Skin epidermis (tissue), 12 donors: ENCODE measurements around the gene ZBTB16.
"Not testable (repeated sequence)": the region's sequence is repeated elsewhere in the genome, so short reads cannot be mapped to it uniquely, and the experiment has no call there.

Experiments
- H3K27ac ChIP-seq, 21 experiments: fragments of 200-600 bp; sonication (generic) in 11 of 21; one replicate each; pipeline ENCODE4 v1.5.0; 2020; ENCODE audit warnings: mild to moderate bottlenecking in 3 of 21, inconsistent platforms in 2 of 21, moderate library complexity in 2 of 21
- H3K4me3 ChIP-seq, 7 experiments: fragments of 200-600 bp; sonication (generic) in 2 of 7; one replicate each; pipeline ENCODE4 v1.5.0; 2020; ENCODE audit warnings: inconsistent platforms in 2 of 7, mild to moderate bottlenecking in 2 of 7, moderate library complexity in 1 of 7

ZBTB16 gene

GRCh38 chr11:114039551-114039950 lies 20.0 kb upstream of the ZBTB16 start:
- Histone ChIP-seq H3K4me3 (no peak overlapping the region), H3K27ac (no peak overlapping the region)

DNA sequence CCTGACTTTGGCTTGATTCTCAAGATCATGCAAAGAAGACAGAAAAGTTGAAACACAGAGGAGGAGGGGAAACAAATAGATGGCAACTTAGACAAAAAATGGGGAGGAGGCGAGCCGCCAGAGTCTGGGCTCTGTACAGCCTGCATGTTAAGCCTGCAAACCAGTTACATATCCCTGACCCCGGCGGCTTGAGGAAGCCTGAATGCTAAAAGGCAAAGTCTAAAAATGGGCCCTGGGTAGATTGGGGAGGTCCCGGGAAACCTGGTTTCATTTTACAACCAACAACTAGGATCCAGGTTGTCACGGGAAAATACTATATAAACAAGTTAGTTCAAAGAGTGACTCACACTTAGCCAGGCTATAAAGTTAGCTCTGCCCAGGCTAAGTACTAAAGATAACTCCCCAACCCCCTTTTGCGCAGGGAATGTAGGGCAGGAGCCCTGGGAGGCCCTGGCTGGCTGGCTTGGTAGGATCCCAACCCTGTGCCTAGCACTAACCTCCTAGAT lies 18.8 kb upstream of the ZBTB16 start:
- H3K27ac ChIP-seq: no peak overlapping the region
- no peak overlapping the region for H3K4me3 ChIP-seq

- no peak overlapping the region for H3K4me3 ChIP-seq
- H3K27ac ChIP-seq: no peak overlapping the region
These were observed 17.3 kb upstream of the ZBTB16 start for GRCh38 chr11:114042234-114042633.

GRCh38 chr11:114044042-114044871 lies 15.3 kb upstream of the ZBTB16 start:
- Histone ChIP-seq H3K4me3 (no peak overlapping the region), H3K27ac (no peak overlapping the region)

- no peak overlapping the region for H3K4me3 ChIP-seq
- no peak overlapping the region for H3K27ac ChIP-seq
These were observed 12.2 kb upstream of the ZBTB16 start for GRCh38 chr11:114047327-114047726.

GRCh38 chr11:114049050-114049449 lies 10.5 kb upstream of the ZBTB16 start:
- Histone ChIP-seq H3K27ac (no peak overlapping the region), H3K4me3 (no peak overlapping the region)

DNA sequence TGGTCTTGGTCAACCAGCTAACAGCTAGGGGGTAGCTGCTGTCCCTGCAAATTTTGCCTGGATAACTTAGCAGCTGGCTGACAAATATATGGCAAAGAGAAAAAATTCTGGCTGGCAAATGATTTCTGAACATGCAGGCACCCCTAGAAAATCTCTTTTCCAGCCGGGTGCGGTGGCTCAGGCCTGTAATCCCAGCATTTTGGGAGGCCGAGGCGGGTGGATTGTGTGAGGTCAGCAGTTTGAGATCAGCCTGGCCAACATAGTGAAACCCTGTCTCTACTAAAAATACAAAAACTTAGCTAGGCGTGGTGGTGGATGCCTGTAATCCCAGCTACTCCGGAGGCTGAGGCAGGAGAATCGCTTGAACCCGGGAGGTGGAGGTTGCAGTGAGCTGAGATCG lies 9.7 kb upstream of the ZBTB16 start:
- H3K27ac ChIP-seq: not testable (repeated sequence)

GRCh38 chr11:114050258-114050927 lies 9.1 kb upstream of the ZBTB16 start:
- H3K4me3 ChIP-seq: no peak overlapping the region
- H3K27ac ChIP-seq: no peak overlapping the region

More for the DNA sequence above, 9.7 kb upstream of the ZBTB16 start:
- H3K4me3 ChIP-seq: not testable (repeated sequence)

- Histone ChIP-seq H3K27ac (no peak overlapping the region), H3K4me3 (no peak overlapping the region)
These were observed 8.0 kb upstream of the ZBTB16 start for GRCh38 chr11:114051558-114051957.

- H3K27ac ChIP-seq: peak overlapping the region in 1 of 21 experiments; percentile 24
These were observed 7.4 kb upstream of the ZBTB16 start for GRCh38 chr11:114052160-114052559.

DNA sequence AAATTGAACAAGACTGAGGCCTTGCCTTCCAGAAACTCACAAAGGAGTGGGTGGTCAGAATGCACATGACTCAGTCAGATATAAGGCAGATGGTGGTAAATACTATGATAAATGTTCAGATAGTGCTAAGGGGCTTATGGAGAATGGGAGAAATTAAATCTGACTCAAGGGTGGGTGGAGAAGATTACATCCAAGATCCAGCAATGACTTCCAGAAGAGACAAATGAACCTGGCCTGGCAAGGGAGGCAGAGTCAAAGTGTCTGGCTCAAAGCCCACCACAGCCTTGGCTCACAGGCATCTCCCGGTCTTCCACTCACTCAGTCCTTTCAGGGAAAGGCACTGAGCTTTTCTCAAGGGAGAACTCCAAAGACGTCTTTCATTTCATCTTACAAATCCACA lies 6.1 kb upstream of the ZBTB16 start:
- no peak overlapping the region for H3K27ac ChIP-seq

More at GRCh38 chr11:114052160-114052559, 7.4 kb upstream of the ZBTB16 start:
- no peak overlapping the region for H3K4me3 ChIP-seq

DNA sequence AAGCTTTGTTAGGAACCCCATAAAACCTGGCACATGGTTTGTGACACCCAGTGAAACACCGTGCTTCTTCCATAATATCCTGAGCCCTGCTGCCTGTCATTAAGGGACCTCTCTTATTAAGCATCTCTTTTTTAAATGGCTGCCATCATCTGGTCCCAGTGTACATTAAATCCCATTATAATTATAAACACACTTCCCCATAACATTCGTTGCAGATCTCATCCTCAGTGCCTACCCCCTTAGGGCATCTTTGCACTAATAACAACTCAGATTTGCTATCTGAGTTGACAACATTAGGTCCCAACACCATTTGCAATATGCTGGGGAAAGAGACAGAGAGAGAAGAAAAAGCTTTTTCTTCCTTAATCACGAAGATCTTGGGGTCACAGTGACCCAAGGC lies 4.7 kb upstream of the ZBTB16 start:
- no peak overlapping the region for H3K4me3 ChIP-seq
- H3K27ac ChIP-seq: no peak overlapping the region

More for the DNA sequence above, 6.1 kb upstream of the ZBTB16 start:
- no peak overlapping the region for H3K4me3 ChIP-seq

DNA sequence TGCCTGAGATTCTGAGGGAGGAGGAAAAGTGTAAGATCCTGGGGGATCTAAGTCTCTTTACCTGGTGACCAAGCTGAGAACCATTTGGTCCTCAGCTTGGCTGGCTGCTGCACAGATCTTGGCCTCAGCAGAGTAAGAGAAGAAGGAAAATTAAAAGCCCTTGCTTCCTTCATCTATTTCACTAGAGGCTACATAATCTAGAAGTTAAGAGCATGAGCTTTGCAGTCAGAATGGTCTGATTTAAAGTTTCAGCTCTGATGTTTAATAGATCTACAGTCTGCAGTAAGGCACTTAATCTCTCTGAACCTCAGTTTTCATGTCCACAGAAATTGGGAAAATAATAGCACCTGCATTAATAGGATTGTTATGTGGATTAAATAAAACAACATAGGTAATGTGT lies 3.1 kb upstream of the ZBTB16 start:
- Histone ChIP-seq H3K27ac (no peak overlapping the region), H3K4me3 (no peak overlapping the region)

DNA sequence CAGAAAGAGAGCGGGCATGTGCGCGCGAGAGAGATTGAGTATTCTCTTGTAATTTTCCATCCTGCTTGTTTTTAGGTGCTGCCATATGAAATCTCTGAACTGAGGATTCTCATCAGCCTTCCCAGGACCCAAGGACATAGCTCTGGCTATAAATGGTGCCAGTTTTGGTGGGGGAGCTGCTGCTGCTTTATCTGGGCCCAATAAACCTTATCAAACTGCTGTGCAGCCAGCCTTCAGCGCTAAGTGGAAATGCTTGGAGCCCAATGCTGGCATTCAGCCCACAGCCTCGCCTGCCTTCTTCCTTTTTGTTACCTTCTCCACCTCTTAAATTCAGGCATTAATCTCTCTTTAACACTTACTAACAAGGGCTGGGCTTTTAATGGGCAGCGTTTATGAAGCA lies 2.4 kb upstream of the ZBTB16 start:
- Histone ChIP-seq H3K4me3 (no peak overlapping the region), H3K27ac (no peak overlapping the region)

DNA sequence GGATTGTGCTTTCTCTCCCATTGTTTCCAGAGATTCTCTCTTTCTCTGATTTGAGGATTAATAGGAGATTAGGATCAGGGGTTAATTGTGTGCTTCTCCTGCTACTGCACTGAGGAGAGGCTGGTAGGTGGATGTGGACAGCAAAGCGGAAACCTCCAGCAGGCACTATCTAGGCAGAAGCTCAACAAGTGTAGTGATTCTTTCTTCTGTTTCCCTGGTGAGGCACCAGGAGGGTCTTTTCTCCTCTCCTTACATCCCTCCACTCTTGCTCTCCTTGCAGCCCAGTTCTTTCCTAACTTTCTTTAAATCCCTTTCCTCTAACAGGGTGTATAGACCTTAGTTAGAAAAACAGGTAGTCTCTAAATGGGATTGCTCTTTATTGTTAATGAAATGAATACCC lies 1.9 kb upstream of the ZBTB16 start:
- Histone ChIP-seq H3K27ac (no peak overlapping the region), H3K4me3 (no peak overlapping the region)

GRCh38 chr11:114058026-114058706 lies 1.3 kb upstream of the ZBTB16 start:
- Histone ChIP-seq H3K27ac (peak overlapping the region in 1 of 21 experiments; percentile 77), H3K4me3 (peak overlapping the region in 1 of 7 experiments; percentile 66)

DNA sequence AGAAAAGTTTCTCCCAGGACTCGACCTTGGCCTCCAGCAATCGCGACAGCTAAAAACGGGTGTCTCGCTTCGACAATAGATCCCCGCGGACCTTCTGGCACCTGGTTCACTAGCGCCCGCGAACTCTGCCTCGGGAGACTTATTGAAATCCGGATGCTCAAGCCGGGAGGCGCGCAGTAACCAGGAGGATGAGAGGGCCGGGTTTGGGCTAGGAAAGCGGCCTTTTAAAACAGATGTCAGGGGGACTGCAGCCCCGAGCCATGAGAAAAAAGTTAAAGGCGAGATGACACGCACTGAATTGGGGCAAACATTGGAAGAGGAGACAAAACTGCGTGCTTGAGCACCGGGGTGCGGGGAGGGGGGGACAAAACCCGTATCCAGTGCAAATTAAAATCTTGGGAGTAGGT lies 637 bp upstream of the ZBTB16 start:
- H3K27ac ChIP-seq: peak overlapping the region in 9 of 21 experiments; percentile 2 to 94 (median 75)
- H3K4me3 ChIP-seq: peak overlapping the region; percentile 44 to 69 (median 57)

DNA sequence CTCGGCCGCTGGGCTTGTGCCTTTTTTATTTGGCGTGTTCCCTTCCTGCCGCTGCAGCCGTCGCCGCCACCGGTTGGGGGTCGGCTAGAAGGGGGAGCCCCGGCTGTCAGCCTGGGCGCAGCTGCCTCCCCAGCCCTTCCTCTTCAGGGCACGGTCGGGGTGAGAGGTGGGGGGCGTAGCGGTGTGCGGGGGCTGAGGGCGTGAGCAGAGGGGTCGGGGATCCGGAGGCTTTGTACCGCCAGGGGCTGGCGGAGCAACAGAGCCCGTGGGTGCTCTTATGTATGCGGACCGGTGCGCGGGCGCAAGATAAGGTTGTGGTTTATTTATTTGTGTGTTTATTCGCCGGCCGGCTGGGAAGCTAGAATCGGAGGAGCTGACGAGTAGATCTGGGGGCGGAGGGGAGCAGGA lies 477 bp downstream of the ZBTB16 start:
- Histone ChIP-seq H3K4me3 (peak overlapping the region; percentile 44 to 69 (median 57)), H3K27ac (peak overlapping the region in 17 of 21 experiments; percentile 16 to 94 (median 75))

DNA sequence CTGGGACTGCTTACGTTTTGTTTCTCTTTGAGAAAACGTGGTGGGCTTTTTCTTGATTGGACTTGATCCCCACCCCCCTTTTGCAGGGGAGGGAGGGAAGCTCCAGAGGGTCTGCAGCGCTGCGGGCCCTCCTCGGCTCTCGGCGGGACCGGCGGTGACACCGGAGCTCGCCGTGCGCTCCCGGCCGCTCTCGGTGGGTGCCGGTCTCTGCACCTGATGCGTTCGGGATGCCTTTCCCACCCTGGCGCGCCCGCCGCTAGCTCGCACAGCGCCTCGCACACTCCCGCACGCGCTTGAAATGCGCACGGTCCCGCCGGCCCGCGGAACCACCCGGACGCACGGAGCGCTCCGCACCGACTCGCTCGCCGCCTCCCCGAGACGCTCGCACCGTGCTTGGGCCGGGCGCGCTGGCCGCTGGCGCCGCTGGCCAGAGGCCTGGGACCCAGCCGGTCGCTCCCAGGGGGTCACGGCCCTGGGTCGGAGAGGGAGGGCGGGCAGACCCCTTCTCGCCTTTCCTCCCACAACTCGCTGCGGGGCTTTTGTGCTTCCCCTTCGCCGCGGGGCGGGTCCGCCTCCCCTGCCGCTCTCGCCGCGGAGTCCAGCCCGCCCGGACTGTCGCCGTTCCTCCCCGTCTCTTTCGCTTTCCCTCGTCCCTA lies 1.0 kb downstream of the ZBTB16 start:
- H3K4me3 ChIP-seq: peak overlapping the region; percentile 44 to 69 (median 57)
- peak overlapping the region in 19 of 21 experiments; percentile 20 to 94 (median 73) for H3K27ac ChIP-seq
